DMS114 treated with DMSO at 0.1 percent for 48 hours (cell line): Measurements from ENCODE around the gene IDI2.

Experiments used
- DNase-seq: peaks from one replicate; lab custom pipeline; 2025; ENCODE audit not compliant: unreplicated experiment; lab: John Stamatoyannopoulos, UW

IDI2 gene

DNA sequence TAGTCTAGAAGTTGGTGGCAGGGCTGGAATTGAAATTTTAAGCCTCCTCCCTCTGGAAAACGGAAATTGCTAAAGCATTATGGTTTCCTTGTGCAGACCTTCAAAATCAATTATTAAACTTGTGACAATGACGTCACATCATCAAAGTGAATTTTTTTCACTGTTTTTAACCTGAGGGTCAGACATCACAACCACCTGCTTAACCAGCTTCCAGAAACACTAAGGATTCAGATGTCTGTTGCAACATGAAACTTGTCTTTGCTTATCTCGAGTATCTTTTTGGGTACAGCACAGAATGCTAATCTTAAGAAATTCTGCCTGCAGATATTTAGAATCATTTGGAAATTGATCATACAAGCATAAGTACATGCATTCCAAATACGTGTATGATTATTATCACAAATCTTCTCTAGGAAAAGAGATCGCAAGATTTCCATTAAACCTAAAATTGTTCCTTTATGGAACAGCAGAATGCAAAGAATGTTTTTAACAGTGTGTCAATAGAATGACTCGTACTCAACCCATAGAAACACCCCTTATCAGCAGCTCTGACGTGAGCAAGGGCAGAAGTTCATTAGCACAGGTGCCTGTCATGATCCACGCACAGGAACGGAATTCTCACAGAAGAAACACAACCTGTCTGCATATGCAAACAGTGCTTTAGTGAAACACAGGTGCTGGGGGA, 41.5 kb downstream of the IDI2 start:
- no peak for DNase-seq

DNA sequence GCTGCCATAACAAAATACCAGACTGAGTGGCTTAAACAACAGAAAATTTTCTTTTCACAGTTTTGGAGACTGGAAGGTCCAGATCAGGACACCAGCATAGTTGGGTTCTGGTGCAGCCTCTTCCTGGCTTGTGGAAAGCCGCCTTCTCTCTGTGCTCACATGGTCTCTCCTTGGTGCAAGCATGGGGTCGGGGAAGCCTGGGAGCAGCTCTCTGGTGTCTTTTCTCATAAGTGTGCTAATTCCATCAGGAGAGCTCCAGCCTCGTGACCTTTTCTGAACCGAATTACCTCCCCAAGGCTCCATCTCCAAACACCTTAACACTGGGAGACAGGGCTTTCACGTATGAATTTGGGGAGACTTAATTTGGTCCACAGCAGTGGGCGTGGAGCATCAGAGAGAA, 42.3 kb downstream of the IDI2 start:
- DNase-seq: no peak

DNA sequence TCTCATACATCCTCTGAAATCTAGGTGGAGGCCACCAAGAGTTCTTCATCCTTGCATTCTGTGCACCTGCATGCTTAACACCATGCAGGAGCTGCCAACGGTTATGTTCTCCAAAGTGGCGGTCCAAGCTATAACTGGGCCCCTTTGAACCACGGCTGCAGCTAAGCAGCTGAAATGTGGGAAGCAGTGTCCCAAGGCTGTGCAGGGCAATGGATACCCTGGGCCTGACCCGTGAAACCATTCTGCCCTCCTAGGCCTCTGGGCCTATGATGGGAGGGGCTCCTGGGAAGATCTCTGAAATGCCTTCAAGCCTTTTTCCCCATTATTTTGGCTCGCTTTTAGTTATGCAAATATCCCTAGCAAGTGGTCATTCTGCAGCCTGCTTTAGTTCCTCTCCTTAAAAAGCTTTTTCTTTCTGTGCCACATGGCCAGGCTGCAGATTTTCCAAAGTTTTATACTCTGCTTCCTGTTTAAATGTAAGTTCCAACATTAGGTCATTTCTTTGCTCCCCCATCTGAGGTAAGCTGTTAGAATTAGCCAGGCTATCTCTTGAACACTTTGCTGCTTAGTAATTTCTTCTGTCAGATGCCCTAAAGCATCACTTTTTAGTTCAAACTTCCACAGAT, 45.1 kb downstream of the IDI2 start:
- DNase-seq: no peak

DNA sequence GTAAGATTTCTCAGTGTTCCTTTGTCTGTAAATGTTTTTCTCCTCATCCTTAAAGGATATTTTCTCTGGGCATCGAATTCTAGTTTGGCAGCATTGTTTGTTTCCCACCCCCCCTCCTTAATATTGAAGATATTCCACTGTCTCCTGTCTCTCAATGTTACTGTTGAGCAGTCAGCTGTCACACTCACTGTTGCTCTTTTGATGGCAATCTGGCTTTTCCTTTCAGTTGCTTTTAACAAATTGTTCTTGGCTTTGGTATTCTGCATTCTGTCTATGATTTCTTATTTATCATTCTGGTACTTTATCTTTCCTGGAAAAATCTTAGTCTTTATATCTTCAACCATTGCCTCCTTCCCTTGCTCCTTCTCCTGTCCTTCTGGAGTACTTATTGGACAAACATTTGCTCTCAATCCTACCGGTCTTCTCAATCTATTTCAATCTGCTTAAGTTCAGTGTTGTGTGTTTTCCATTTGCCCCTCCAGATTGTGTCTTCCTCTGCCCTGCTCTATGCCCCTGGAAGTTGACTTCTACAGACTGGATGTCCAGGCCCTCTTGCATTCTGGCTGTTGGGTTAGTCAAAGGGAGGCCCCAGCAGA, 46.7 kb downstream of the IDI2 start:
- DNase-seq: no peak

DNA sequence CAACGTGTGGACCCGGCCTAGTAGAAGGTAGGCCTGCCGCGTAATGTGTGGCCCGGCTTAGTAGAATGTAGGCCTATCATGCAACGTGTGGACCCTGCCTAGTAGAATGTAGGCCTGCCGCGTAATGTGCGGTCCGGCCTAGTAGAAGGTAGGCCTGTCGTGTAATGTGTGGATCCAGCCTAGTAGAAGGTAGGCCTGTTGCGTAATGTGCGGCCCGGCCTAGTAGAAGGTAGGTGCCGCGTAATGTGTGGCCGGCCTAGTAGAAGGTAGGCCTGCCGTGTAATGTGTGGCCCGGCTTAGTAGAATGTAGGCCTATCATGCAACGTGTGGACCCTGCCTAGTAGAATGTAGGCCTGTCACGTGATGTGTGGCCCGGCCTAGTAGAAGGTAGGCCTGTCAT, 49.3 kb downstream of the IDI2 start:
- no peak for DNase-seq

DNA sequence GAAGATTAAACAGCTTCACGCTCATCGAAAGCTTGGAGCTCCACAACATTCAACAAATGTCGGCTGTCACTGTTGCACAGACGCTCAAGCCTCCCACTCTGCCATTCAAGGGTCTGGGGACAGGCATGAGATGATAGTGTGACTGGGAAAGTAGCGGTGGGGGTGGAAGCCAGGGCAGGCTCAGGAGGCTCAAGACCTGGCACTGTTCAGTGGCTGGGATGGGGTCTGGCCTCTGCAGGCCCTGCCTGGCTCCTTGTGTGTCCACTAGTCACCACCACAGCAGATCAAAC, 50.9 kb downstream of the IDI2 start:
- DNase-seq: no peak

DNA sequence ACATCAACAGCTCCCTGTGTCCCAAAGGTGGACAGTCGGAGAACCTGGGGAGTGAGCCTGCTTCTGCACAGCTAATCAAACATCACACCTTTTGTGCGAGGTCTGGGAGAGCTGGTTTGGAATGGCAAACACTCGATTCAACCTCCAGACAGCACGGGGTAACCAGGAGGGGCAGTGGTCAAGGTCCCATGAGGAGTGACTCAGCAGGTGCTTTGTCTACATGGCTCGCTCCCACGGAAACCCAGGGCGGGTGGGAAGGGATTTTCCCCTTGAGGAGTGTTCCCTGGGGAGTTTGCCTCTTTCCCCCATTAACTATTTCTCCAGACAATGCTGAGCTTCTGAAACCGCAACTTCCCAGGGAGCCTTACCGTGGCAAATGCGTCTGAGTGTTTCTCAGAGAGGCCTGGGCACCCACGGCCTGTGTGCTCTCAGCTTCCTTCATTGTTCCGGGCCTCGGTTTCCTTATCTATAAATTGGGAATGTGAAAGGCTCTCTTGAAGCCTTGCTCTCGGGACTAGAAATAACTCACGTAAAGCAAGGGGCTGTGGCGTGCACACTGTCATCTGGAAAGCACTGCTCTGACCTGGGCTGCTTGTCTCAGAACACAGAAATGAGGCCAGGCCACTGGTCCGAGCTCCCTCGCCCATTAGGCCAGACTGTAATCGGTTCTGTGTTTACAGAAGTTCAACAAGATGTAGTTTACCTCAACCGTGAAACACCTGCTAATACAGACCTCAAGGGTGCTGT, 51.4 kb downstream of the IDI2 start:
- DNase-seq: no peak

DNA sequence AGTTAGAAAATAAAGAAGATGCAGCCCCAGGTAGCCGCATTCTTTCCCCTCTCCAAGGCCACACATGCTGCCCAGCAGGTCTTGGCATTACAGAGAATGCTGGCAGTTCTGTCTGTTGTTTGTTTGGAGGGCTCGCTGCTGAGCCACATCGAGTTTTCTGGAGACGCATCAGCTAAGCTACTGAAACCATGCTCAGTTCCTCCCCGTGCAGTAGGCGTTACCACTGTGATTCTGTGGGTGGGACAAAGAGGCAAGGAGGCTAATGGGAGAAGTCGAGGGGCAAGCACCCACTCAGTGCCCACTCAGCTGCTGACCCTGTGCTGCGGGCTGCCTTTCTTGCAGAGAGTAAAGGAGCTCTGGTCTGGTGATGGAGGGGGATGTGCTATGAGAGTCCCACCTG, 52.9 kb downstream of the IDI2 start:
- no peak for DNase-seq

DNA sequence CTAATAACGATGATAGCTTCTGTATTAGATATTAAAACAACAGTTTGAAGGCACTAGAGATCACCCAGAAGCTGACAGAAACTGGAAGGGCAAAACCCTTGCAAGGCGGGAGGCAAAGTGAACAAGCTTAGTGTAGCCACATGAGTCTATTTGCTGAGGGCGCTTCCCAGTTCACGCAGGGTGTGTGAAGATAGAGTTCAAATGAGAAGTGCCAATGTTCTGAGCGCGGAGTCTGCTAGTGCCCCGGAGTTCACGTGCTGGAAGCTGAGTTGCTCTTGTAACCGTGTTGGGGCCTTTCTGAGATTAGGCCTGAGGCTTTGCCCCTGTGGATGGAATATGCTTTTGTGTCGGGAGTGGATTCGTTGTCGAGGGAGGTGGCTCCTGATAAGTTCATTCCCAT, 54.0 kb downstream of the IDI2 start:
- DNase-seq: no peak

DNA sequence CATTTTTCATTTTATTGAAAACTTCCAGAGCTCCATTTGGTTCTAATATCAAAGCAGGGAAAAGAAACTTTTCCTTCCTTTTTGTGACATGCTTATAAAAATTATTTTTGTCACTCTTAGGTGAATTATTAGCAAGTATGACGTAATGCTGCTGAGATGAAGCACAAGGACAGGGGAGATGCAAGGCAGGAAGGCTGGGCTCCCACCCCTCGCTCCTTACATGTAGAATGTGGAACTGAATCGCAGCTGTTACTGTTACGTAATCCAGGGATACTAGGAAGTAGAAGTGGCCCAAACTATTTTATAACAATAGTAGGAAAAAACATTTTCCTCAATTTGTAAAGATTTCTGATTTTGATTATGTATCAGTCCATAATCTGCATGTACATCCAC, 54.5 kb downstream of the IDI2 start:
- no peak for DNase-seq

DNA sequence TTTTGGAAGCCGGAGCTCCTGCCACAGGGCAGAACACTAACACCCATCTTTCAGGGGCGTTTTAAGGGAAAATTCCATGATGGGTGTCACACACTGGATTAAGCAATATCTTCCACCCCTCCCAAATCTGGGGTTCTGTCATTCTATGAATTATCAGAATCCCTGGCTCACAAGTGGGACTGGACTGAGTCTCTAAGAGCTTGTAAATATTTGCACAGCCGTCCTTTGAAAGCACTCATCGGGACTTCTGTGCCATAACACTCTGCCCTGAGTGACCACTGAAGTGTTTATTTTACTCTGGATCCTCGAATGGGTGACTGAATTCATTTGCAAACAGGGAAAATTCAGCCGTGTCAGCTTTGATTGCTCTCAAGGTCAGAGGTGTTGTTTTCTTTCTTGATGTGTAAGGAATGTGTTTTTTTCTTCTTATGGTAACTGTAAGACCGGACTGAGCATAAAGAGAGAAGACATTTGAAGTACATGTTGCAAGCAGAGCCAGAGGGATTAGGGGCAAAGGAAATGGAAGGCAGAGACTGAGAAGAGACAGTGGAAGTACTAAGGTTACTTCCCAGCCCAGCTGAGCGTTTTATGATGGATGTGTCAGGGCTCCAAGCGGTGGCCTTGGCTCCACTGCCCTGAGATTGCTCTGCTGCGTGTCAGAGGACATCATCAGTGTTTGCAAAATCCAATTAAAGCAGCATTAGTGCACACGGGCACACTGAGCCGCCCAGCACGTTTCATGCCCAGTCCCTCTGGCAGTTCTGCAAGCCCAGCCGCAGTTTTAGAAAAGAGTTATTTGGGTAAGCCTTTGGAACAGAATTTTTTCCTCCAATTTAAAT, 55.1 kb downstream of the IDI2 start:
- no peak for DNase-seq

DNA sequence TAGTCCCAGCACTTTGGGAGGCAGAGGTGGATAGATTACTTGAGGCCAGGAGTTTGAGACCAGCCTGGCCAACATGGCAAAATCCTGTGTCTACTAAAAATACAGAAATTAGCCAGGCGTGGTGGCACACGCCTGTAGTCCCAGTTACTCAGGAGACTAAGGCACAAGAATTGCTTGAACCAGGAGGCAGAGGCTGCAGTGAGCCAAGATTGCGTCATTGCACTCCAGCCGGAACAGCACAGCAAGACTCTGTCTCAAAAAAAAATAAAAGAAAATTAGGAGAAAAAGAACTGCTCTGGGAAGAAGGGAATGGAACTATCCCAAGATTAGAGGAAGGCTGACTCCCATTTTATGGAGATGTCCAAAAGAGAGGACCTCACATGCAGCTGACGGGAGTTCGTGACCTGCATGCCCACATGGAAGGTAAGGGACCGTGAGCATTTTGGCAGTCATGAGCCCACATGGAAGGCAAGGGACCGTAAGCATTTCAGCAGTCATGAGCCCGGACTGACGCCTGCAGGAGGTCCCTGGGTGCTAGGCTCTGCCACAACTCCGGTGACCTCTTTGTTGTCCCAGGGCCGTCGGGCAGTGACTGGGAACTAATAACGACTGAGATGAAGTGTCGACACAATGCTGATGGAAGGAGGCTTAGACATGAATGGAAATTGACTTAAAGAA, 56.0 kb downstream of the IDI2 start:
- no peak for DNase-seq
